ENCODE data around the gene CABP2. TPM values are rescaled to one million over a fixed set of nuclear protein-coding genes. Genes with fewer than 3 reads are reported as not detected.
"Not testable (repeated sequence)": the region's sequence is repeated elsewhere in the genome, so short reads cannot be mapped to it uniquely, and the experiment has no call there.

Gene CABP2
- total RNA-seq, 3 donors from 2014 or later (not counting 1 experiment from before 2014, with no cell fraction given) = not detected

DNA sequence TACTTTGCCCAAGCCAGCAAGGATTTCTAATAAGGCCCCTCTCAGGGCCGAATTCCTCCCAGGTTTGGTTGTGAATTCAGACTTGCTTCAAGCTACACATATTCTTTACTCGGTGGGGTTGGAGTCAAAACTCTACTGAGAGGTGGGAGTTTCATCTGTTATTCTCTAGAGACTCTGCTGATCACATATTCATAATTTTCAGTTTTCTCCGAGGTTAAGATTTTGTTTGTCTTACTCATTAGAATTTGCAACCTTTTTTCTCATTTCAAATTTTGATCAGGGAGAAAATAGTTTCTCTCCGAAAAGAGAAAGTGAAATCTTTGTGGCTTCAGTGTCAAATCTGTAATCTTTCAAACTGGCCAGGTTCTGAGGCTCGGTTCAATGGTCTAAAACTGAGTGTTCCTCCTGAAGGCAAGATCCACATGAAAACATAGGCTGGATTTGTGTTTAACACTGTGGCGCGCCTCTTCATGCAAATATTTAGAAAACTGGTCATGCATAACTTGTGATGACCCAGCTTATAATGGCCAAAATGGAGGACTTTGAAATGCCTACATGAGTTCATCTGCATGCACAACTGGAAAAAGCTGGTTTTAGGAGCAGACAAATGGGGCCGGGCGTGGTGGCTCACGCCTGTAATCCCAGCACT lies 38.8 kb upstream of the CABP2 start:
- 52% methylated on average over 9 of the region's 10 CpGs for WGBS (ENCODE audit: insufficient coverage)
- Histone ChIP-seq H3K27me3 (ENCODE audit: control insufficient read depth, insufficient read depth, low read length) (peaks cover 2% of the 10 kb centered on the region), H3K36me3 (ENCODE audit: control insufficient read depth, insufficient read depth, low read length) (no peaks in the 10 kb centered on the region), H3K4me3 (ENCODE audit: low read length) (no peak overlapping the region), H3K9me3 (ENCODE audit: control insufficient read depth, insufficient read depth, low read length) (no peaks in the 10 kb centered on the region), H3K4me1 (ENCODE audit: control insufficient read depth, insufficient read depth, low read length) (peaks cover 10% of the 10 kb centered on the region), H3K27ac (ENCODE audit: low read length) (no peak overlapping the region)
- Mint-ChIP-seq H3K4me3 (no peak overlapping the region), H3K9me3 (no peaks in the 10 kb centered on the region), H3K27me3 (ENCODE audit: low read depth in 2 of 2) (peaks cover 20 to 28% of the 10 kb centered on the region in 2 donors), H3K27ac (no peak overlapping the region), H3K36me3 (no peaks in the 10 kb centered on the region), H3K4me1 (peaks cover 9 to 10% of the 10 kb centered on the region in 2 donors)
- TF ChIP-seq, protein P1, sequence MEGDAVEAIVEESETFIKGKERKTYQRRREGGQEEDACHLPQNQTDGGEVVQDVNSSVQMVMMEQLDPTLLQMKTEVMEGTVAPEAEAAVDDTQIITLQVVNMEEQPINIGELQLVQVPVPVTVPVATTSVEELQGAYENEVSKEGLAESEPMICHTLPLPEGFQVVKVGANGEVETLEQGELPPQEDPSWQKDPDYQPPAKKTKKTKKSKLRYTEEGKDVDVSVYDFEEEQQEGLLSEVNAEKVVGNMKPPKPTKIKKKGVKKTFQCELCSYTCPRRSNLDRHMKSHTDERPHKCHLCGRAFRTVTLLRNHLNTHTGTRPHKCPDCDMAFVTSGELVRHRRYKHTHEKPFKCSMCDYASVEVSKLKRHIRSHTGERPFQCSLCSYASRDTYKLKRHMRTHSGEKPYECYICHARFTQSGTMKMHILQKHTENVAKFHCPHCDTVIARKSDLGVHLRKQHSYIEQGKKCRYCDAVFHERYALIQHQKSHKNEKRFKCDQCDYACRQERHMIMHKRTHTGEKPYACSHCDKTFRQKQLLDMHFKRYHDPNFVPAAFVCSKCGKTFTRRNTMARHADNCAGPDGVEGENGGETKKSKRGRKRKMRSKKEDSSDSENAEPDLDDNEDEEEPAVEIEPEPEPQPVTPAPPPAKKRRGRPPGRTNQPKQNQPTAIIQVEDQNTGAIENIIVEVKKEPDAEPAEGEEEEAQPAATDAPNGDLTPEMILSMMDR (IDR thresholded peaks at IDR 0.05) = no peak
- ATAC-seq (no peak), DNase-seq (peak in 1 of 2 donors; percentile 2)
- intact Hi-C loops (cut with micrococcal nuclease) = no loop called here

DNA sequence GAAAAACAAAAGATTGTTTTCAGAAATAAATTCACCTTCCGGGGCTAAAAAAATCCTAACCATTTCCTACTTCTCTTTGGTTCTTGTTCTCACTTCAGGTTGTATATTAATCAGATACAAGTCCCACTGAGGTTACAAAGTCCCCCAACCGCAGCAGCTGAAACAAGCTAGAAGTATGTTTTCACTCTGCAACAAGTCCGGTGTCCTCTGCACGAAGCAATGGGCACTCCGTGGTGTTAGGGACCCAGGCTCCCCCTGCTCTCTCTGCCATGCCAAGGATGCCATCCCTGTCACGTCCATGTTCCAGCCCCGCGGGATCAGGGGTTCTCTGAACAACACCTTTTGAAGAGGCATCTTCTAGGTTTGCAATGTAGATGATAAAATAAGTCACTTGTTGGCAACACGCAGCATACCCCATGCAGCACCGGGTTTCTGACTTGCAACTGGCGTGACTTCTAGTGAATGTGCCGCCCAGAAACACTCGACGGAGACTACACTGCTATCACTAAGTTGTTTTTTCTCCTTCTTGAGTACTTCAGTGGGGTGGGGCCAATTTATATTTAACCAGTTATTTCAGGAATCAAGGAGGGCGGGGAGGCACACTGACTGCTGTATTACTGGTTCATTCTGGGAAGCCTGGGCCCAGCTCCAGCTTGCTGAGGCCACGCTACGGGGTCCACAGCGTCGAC lies 35.0 kb upstream of the CABP2 start:
- H3K27ac ChIP-seq (ENCODE audit: low read length) = no peak overlapping the region
- no peak overlapping the region for H3K4me3 ChIP-seq (ENCODE audit: low read length)
- peaks cover 15 to 20% of the 10 kb centered on the region in 2 donors for H3K27me3 Mint-ChIP-seq (ENCODE audit: low read depth in 2 of 2)
- no peaks in the 10 kb centered on the region for H3K9me3 Mint-ChIP-seq
- peaks cover 2% of the 10 kb centered on the region for H3K27me3 ChIP-seq (ENCODE audit: control insufficient read depth, insufficient read depth, low read length)
- no peaks in the 10 kb centered on the region for H3K36me3 Mint-ChIP-seq
- ATAC-seq = no peak
- WGBS (ENCODE audit: insufficient coverage) = 90% methylated on average over 19 of the region's 19 CpGs
- TF ChIP-seq, protein P1 (IDR thresholded peaks at IDR 0.05) = no peak
- intact Hi-C loops (cut with micrococcal nuclease) = no loop called here
- peaks cover 10% of the 10 kb centered on the region for H3K4me1 ChIP-seq (ENCODE audit: control insufficient read depth, insufficient read depth, low read length)
- H3K9me3 ChIP-seq (ENCODE audit: control insufficient read depth, insufficient read depth, low read length) = no peaks in the 10 kb centered on the region
- H3K27ac Mint-ChIP-seq = no peak overlapping the region
- H3K4me1 Mint-ChIP-seq = peaks cover 9 to 10% of the 10 kb centered on the region in 2 donors
- H3K36me3 ChIP-seq (ENCODE audit: control insufficient read depth, insufficient read depth, low read length) = no peaks in the 10 kb centered on the region
- H3K4me3 Mint-ChIP-seq = no peak overlapping the region
- DNase-seq = no peak

DNA sequence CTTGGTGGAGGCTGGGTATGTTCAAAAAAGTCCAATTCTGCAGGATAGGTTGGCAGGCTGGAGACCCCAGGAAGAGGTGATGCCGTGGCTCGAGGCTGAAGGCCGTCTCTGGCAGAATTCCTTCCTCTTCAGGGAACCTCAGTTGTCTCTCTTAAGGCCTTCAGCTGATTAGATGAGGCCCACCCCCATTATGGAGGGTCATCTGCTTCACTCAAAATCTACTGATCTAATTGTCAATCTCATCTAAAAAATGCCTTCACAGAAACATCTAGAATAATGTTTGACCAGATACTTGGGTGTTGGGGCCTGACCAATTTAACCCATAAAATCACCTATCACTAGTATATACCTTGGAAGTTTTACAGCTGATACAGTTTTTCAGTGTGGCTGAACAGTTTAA lies 33.0 kb upstream of the CABP2 start:
- TF ChIP-seq, protein P1 (IDR thresholded peaks at IDR 0.05) = no peak
- WGBS (ENCODE audit: insufficient coverage) = 83% methylated on average over 3 of the region's 3 CpGs
- no peaks in the 10 kb centered on the region for H3K9me3 ChIP-seq (ENCODE audit: control insufficient read depth, insufficient read depth, low read length)
- no peaks in the 10 kb centered on the region for H3K36me3 ChIP-seq (ENCODE audit: control insufficient read depth, insufficient read depth, low read length)
- no peak overlapping the region for H3K4me3 ChIP-seq (ENCODE audit: low read length)
- peaks cover 2% of the 10 kb centered on the region for H3K27me3 ChIP-seq (ENCODE audit: control insufficient read depth, insufficient read depth, low read length)
- Mint-ChIP-seq H3K4me1 (no peaks in the 10 kb centered on the region), H3K9me3 (no peaks in the 10 kb centered on the region), H3K36me3 (no peaks in the 10 kb centered on the region), H3K27ac (no peak overlapping the region), H3K4me3 (no peak overlapping the region), H3K27me3 (ENCODE audit: low read depth in 2 of 2) (peaks cover 8 to 21% of the 10 kb centered on the region in 2 donors)
- intact Hi-C loops (cut with micrococcal nuclease) = no loop called here
- no peak overlapping the region for H3K27ac ChIP-seq (ENCODE audit: low read length)
- H3K4me1 ChIP-seq (ENCODE audit: control insufficient read depth, insufficient read depth, low read length) = no peaks in the 10 kb centered on the region
- no peak for ATAC-seq
- DNase-seq = no peak

DNA sequence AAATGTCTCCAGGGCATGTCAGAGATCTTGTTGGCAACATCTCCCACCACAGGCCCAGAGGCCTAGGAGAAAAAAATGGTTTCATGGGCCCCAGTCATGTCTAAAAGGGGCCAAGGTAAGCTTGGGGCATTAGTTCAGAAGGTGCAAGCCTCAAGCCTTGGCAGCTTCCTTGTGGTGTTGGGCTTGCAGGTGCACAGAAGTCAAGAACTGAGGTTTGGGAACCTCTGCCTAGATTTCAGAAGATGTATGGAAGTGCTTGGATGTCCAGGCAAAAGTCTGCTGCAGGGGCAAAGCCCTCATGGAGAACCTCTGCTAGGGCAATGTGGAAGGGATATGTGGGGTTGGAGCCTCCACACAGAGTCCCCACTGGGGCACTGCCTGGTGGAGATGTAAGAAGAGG lies 28.5 kb upstream of the CABP2 start:
- H3K9me3 Mint-ChIP-seq; ATAC-seq; H3K27me3 Mint-ChIP-seq (ENCODE audit: low read depth in 2 of 2); H3K36me3 ChIP-seq (ENCODE audit: control insufficient read depth, insufficient read depth, low read length); H3K4me1 ChIP-seq (ENCODE audit: control insufficient read depth, insufficient read depth, low read length); DNase-seq; H3K4me3 ChIP-seq (ENCODE audit: low read length); H3K4me1 Mint-ChIP-seq; H3K4me3 Mint-ChIP-seq; H3K27me3 ChIP-seq (ENCODE audit: control insufficient read depth, insufficient read depth, low read length); H3K36me3 Mint-ChIP-seq; intact Hi-C loops (cut with micrococcal nuclease); H3K9me3 ChIP-seq (ENCODE audit: control insufficient read depth, insufficient read depth, low read length); H3K27ac ChIP-seq (ENCODE audit: low read length); H3K27ac Mint-ChIP-seq: not testable (repeated sequence)
